ENCODE data around the gene CLIP3. TPM values are rescaled to one million over a fixed set of nuclear protein-coding genes. Genes with fewer than 3 reads are reported as not detected.

The CLIP3 gene
- total and polyA plus RNA-seq, 9 of the 15 experiments (the other 6 are each of a cell fraction or from before 2014, with no cell fraction given) = 0.01 to 0.50 (median 0.15) TPM; not detected in 1

GRCh38 chr19:36014012-36014924 lies 18.4 kb downstream of the CLIP3 start, which contains the start of gene ALKBH6 (continued):
- TF ChIP-seq HNRNPLL (IDR thresholded peaks at IDR 0.05; ENCODE audit: low read depth, low read length, poor library complexity, severe bottlenecking) = peak; percentile 32
- peak; percentile 52; the same call in 1 of the 2 replicates for TF ChIP-seq CTBP1 (IDR thresholded peaks at IDR 0.05; ENCODE audit: borderline replicate concordance)
- no peak for TF ChIP-seq SIX5 (IDR thresholded peaks at IDR 0.05; ENCODE audit: borderline replicate concordance in 1 of 2, insufficient read depth in 1 of 2, low read depth in 1 of 2, low read length in 2 of 2)
- TF ChIP-seq EP400 (IDR thresholded peaks at IDR 0.05) = peak; percentile 85
- TF ChIP-seq STAT5A (IDR thresholded peaks at IDR 0.05; ENCODE audit: borderline replicate concordance, low read length) = no peak
- no peak for TF ChIP-seq ZBTB34 (CRISPR knock-in tag; IDR thresholded peaks at IDR 0.05)
- no peak for TF ChIP-seq SETDB1 (IDR thresholded peaks at IDR 0.05; ENCODE audit: low read length)
- TF ChIP-seq CBX1 (IDR thresholded peaks at IDR 0.05; ENCODE audit: low read depth) = no peak
- no peak for TF ChIP-seq CAMTA2 (CRISPR knock-in tag; conservative IDR thresholded peaks at IDR 0.05)
- TF ChIP-seq HMG20A (CRISPR knock-in tag; conservative IDR thresholded peaks at IDR 0.05) = no peak
- TF ChIP-seq ZNF644 (tag; IDR thresholded peaks at IDR 0.05; ENCODE audit: low read depth) = no peak
- TF ChIP-seq, protein P1, sequence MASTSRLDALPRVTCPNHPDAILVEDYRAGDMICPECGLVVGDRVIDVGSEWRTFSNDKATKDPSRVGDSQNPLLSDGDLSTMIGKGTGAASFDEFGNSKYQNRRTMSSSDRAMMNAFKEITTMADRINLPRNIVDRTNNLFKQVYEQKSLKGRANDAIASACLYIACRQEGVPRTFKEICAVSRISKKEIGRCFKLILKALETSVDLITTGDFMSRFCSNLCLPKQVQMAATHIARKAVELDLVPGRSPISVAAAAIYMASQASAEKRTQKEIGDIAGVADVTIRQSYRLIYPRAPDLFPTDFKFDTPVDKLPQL (IDR thresholded peaks at IDR 0.05; ENCODE audit: extremely low read depth, insufficient read length) = no peak
- no peak for TF ChIP-seq ID3 (CRISPR knock-in tag; IDR thresholded peaks at IDR 0.05)
- no peak for TF ChIP-seq ID3 (tag; IDR thresholded peaks at IDR 0.05)
- TF ChIP-seq ZNF445 (CRISPR knock-in tag; IDR thresholded peaks at IDR 0.05; ENCODE audit: low read depth) = no peak
- no peak for TF ChIP-seq ZNF407 (IDR thresholded peaks at IDR 0.05; ENCODE audit: low read depth)
- TF ChIP-seq ZNF586 (CRISPR knock-in tag; conservative IDR thresholded peaks at IDR 0.05) = no peak

Measured in K562 (cell line).